Inferior parietal cortex (tissue), 1 donor: ENCODE data around the gene ZFP36L2.

ENCODE experiments used
- DNase-seq: peaks from one replicate; pipeline ENCODE4 v3.0.0-alpha.2; 2016; ENCODE audit errors: extremely low spot score

The ZFP36L2 gene

GRCh38 chr2:43226558-43226954 lies at the start of gene ZFP36L2:
TSS of gene ZFP36L2 (minus strand) at chr2:43226606. CDS start at chr2:43226315, 291 bp downstream.
- DNase-seq = peak; percentile 92

- no peak for DNase-seq
Observed at GRCh38 chr2:43274721-43275120, 48.3 kb upstream of the ZFP36L2 start.

- no peak for DNase-seq
Observed at GRCh38 chr2:43274055-43274454, 47.6 kb upstream of the ZFP36L2 start.

GRCh38 chr2:43273529-43273928 lies 47.1 kb upstream of the ZFP36L2 start:
- DNase-seq = no peak

GRCh38 chr2:43270930-43271615 lies 44.7 kb upstream of the ZFP36L2 start:
- DNase-seq = no peak

- DNase-seq = no peak
Observed at GRCh38 chr2:43270461-43270860, 44.1 kb upstream of the ZFP36L2 start.

- DNase-seq = no peak
Observed at GRCh38 chr2:43269706-43270105, 43.3 kb upstream of the ZFP36L2 start.

- peak; percentile 7 for DNase-seq
Observed at GRCh38 chr2:43269074-43269572, 42.7 kb upstream of the ZFP36L2 start.

- no peak for DNase-seq
Observed at GRCh38 chr2:43268066-43268953, 41.9 kb upstream of the ZFP36L2 start.

GRCh38 chr2:43267381-43267780 lies 41.0 kb upstream of the ZFP36L2 start:
- no peak for DNase-seq

GRCh38 chr2:43266711-43267111 lies 40.3 kb upstream of the ZFP36L2 start:
- DNase-seq = no peak

- no peak for DNase-seq
Observed at GRCh38 chr2:43265421-43265820, 39.0 kb upstream of the ZFP36L2 start.

GRCh38 chr2:43265001-43265400 lies 38.6 kb upstream of the ZFP36L2 start:
- DNase-seq = no peak

GRCh38 chr2:43262951-43263350 lies 36.5 kb upstream of the ZFP36L2 start:
- DNase-seq = no peak

- no peak for DNase-seq
Observed at GRCh38 chr2:43262239-43262638, 35.8 kb upstream of the ZFP36L2 start.

- no peak for DNase-seq
Observed at GRCh38 chr2:43259512-43259911, 33.1 kb upstream of the ZFP36L2 start.

- DNase-seq = no peak
Observed at GRCh38 chr2:43258547-43259156, 32.2 kb upstream of the ZFP36L2 start.

- DNase-seq = no peak
Observed at GRCh38 chr2:43255296-43255910, 29.0 kb upstream of the ZFP36L2 start.

- no peak for DNase-seq
Observed at GRCh38 chr2:43254331-43254730, 27.9 kb upstream of the ZFP36L2 start.

- DNase-seq = no peak
Observed at GRCh38 chr2:43251171-43251731, 24.8 kb upstream of the ZFP36L2 start.

GRCh38 chr2:43250015-43250414 lies 23.6 kb upstream of the ZFP36L2 start:
- no peak for DNase-seq

GRCh38 chr2:43248621-43249020 lies 22.2 kb upstream of the ZFP36L2 start:
- DNase-seq = no peak
